Endothelial cell of umbilical vein (primary cell): ENCODE data around the gene TEX29. TPM values are rescaled to one million over a fixed set of nuclear protein-coding genes. Genes with fewer than 3 reads are reported as not detected.

ENCODE experiments used
- BruUV-seq: library from RNA; stranded (reverse); fragments of 400-500 nt; replicated peaks from 2 replicates; lab custom pipeline; 2021; lab: Mats Ljungman, UMichigan
- CTCF ChIA-PET: fragments of 300-600, 350-600 bp; sonication (Branson Sonifier 250); formaldehyde crosslinking; loops from one replicate; lab custom pipeline; 2021; ENCODE audit warnings: antibody characterized with exemption, inconsistent platforms; lab: Charles Lee
- POLR2A ChIA-PET: fragments of 300-600, 350-600 bp; sonication (Branson Sonifier 250); formaldehyde crosslinking; loops from one replicate; lab custom pipeline; 2021; ENCODE audit warnings: antibody characterized with exemption, inconsistent platforms; lab: Charles Lee
- DNase-seq: peaks from one replicate; pipeline ENCODE4 v3.0.0-alpha.2; 2011; ENCODE audit warnings: low read depth, low spot score
- FAIRE-seq: peaks from 2 replicates; lab custom pipeline; 2011; peaks lifted over from hg19 to GRCh38; lab: Jason Lieb, UNC
- H2AFZ ChIP-seq: 2 replicates; pipeline ENCODE4 v1.6.0; 2012; ENCODE audit warnings: low read depth, low read length, control low read depth, inconsistent platforms
- H3K27ac ChIP-seq: 2 replicates; pipeline ENCODE4 v1.5.1; 2011; ENCODE audit warnings: low read depth, mild to moderate bottlenecking, control low read depth, low read length, moderate library complexity; ENCODE audit not compliant: insufficient read depth
- H3K27me3 ChIP-seq, 2 experiments: 2 replicates each; pipeline versions ENCODE4 v1.6.0 to v1.6.1; 2011; ENCODE audit warnings: low read length in 2 of 2, mixed read lengths in 1 of 2; ENCODE audit not compliant: control insufficient read depth in 2 of 2, insufficient read depth in 2 of 2
- H3K36me3 ChIP-seq, 2 experiments: 2 replicates in 1 of 2; 3 replicates in 1 of 2; pipeline ENCODE4 v1.5.1; 2011; ENCODE audit warnings: low read length in 2 of 2, mild to moderate bottlenecking in 1 of 2, moderate library complexity in 1 of 2; ENCODE audit not compliant: control insufficient read depth in 2 of 2, insufficient read depth in 2 of 2; ENCODE audit errors: extremely low read depth in 1 of 2
- H3K4me1 ChIP-seq: 3 replicates; pipeline ENCODE4 v1.5.1; 2011; ENCODE audit warnings: mild to moderate bottlenecking, low read length; ENCODE audit not compliant: control insufficient read depth, insufficient read depth; ENCODE audit errors: extremely low read depth
- H3K4me2 ChIP-seq: 2 replicates; pipeline ENCODE4 v1.6.1; 2011; ENCODE audit warnings: low read length, control low read depth, mixed read lengths; ENCODE audit not compliant: insufficient read depth
- H3K4me3 ChIP-seq, 3 experiments: fragments of 200-600 bp in 1 of 3; sonication (generic), shearing (Covaris generic) in 1 of 3; replicated peaks in 1 of 3; 2 replicates each; pipeline ENCODE4 v1.5.1; 2011 to 2016; ENCODE audit warnings: control low read depth in 3 of 3, low read length in 3 of 3, mild to moderate bottlenecking in 2 of 3, inconsistent platforms in 1 of 3, low read depth in 1 of 3, moderate library complexity in 1 of 3; ENCODE audit not compliant: insufficient read depth in 1 of 3
- H3K79me2 ChIP-seq: 2 replicates; pipeline ENCODE4 v1.6.0; 2012; ENCODE audit warnings: low read length, inconsistent platforms; ENCODE audit not compliant: control insufficient read depth, insufficient read depth
- H3K9ac ChIP-seq: replicated peaks from 2 replicates; pipeline ENCODE3; 2011; ENCODE audit warnings: low read length, control low read depth; ENCODE audit not compliant: insufficient read depth; ENCODE audit errors: extremely low read depth
- H3K9me1 ChIP-seq: replicated peaks from 3 replicates; pipeline ENCODE4 v1.6.0; 2011; ENCODE audit warnings: mild to moderate bottlenecking, low read length; ENCODE audit not compliant: control insufficient read depth, insufficient read depth; ENCODE audit errors: extremely low read depth
- H3K9me3 ChIP-seq: replicated peaks from 2 replicates; pipeline ENCODE4 v1.5.1; 2012; ENCODE audit warnings: low read length, inconsistent platforms; ENCODE audit not compliant: control insufficient read depth, insufficient read depth
- H4K20me1 ChIP-seq: replicated peaks from 2 replicates; pipeline ENCODE3; 2011; ENCODE audit warnings: mild to moderate bottlenecking, low read length; ENCODE audit not compliant: control insufficient read depth, insufficient read depth; ENCODE audit errors: extremely low read depth
- CTCF ChIP-seq, 2 donors: IDR thresholded peaks; 1 replicate in 1 of 2; 2 replicates in 1 of 2; pipeline ENCODE4 v1.5.1; 2011; ENCODE audit warnings: low read length in 2 of 2, mild to moderate bottlenecking in 2 of 2, moderate library complexity in 2 of 2, control low read depth in 1 of 2, inconsistent platforms in 1 of 2, low read depth in 1 of 2; ENCODE audit not compliant: insufficient read depth in 1 of 2; ENCODE audit errors: extremely low read depth in 1 of 2
- EZH2 ChIP-seq: IDR thresholded peaks from 2 replicates; pipeline ENCODE4 v1.6.1; 2012; ENCODE audit warnings: borderline replicate concordance, low read depth, mild to moderate bottlenecking, moderate library complexity, low read length, inconsistent platforms; ENCODE audit not compliant: severe bottlenecking
- FOS ChIP-seq: IDR thresholded peaks from 2 replicates; pipeline ENCODE4 v1.6.1; 2011; ENCODE audit warnings: mild to moderate bottlenecking, low read length, moderate library complexity, borderline replicate concordance; ENCODE audit not compliant: insufficient read depth
- GATA2 ChIP-seq: IDR thresholded peaks from 2 replicates; pipeline ENCODE4 v1.7.0; 2011; ENCODE audit warnings: low read depth, mild to moderate bottlenecking, moderate library complexity, mixed read lengths, low read length; ENCODE audit not compliant: insufficient read length, insufficient read depth
- JUN ChIP-seq: IDR thresholded peaks from 2 replicates; pipeline ENCODE4 v1.6.1; 2011; ENCODE audit warnings: borderline replicate concordance, low read depth; ENCODE audit not compliant: insufficient read length, insufficient read depth
- MAX ChIP-seq: IDR thresholded peaks from 2 replicates; pipeline ENCODE4 v1.6.1; 2011; ENCODE audit not compliant: insufficient read depth, insufficient read length
- MYC ChIP-seq: IDR thresholded peaks from one replicate; pipeline ENCODE4 v1.6.1; 2011; ENCODE audit warnings: mild to moderate bottlenecking, low read depth, low read length
- POLR2A ChIP-seq: IDR thresholded peaks from 2 replicates; pipeline ENCODE4 v1.6.1; 2012; ENCODE audit warnings: low read depth, mild to moderate bottlenecking, control low read depth, low read length
- POLR2AphosphoS5 ChIP-seq: IDR thresholded peaks from 2 replicates; pipeline ENCODE4 v1.6.1; 2012; ENCODE audit warnings: low read depth, mild to moderate bottlenecking, control low read depth, low read length, moderate library complexity; ENCODE audit not compliant: insufficient read depth
- dilution Hi-C: fragments of 300-500 bp; cut with MboI; formaldehyde crosslinking; loops from one replicate; pipeline ENCODE4 v1.15.0; 2019; ENCODE audit warnings: low sequenced_read_pairs; ENCODE audit not compliant: extremely low pct_ligation_motif_present
- intact Hi-C: fragments of 100-400 bp; cut with micrococcal nuclease; formaldehyde crosslinking; loops from one replicate; pipeline ENCODE4 v1.10.0; 2022
- polyA plus RNA-seq, 4 experiments: library from polyadenylated mRNA; depleted of rRNA in 3 of 4; stranded (reverse) in 3 of 4; unstranded in 1 of 4; fragments of >200 nt; gene quantifications; 2 replicates each; pipeline versions ENCODE4 v1.2.1 to v1.2.3, GENCODE V29; 2011 to 2012; ENCODE audit warnings: missing spikeins in 1 of 4
- total RNA-seq: library from RNA; stranded (reverse); gene quantifications from 2 replicates; pipeline ENCODE4 v1.2.3, GENCODE V29; 2021

TEX29 gene
- total and polyA plus RNA-seq, 2 donors (not counting 3 experiments of a cell fraction or from before 2014, with no cell fraction given) = 0.44 TPM; not detected in 1

- intact Hi-C loops = no loop called here
- TF ChIP-seq POLR2A (no peak), POLR2AphosphoS5 (no peak), EZH2 (no peak), FOS (no peak), GATA2 (no peak), MYC (no peak), MAX (no peak), CTCF (IDR thresholded peaks at IDR 0.05; ENCODE audit: extremely low read depth in 1 of 2, insufficient read depth in 1 of 2, low read depth in 1 of 2, low read length in 2 of 2) (no peak), JUN (no peak)
- ChIA-PET CTCF (no interaction called here), POLR2A (no interaction called here)
- Histone ChIP-seq H3K9me3 (no peaks in the 10 kb centered on the region), H3K9ac (no peak overlapping the region), H3K27ac (no peak overlapping the region), H3K79me2 (no peaks in the 10 kb centered on the region), H3K4me3 (no peak overlapping the region), H4K20me1 (no peaks in the 10 kb centered on the region), H3K27me3 (no peaks in the 10 kb centered on the region), H3K4me1 (no peaks in the 10 kb centered on the region), H3K4me2 (no peak overlapping the region), H3K9me1 (no peaks in the 10 kb centered on the region), H3K36me3 (no peaks in the 10 kb centered on the region), H2AFZ (no peak overlapping the region)
- DNase-seq = no peak
- dilution Hi-C loops = no loop called here
- no peak for FAIRE-seq
- no TSS peak for BruUV-seq
Measured at GRCh38 chr13:111344471-111345191, 24.2 kb downstream of the TEX29 start.
